Measurements from ENCODE around the gene MALT1. TPM values are rescaled to one million over a fixed set of nuclear protein-coding genes. Genes with fewer than 3 reads are reported as not detected.
A peak's percentile ranks its signal among the peaks of the same experiment; 100 is the strongest.
"Not testable (repeated sequence)": the region's sequence is repeated elsewhere in the genome, so short reads cannot be mapped to it uniquely, and the experiment has no call there.

The MALT1 gene, protein sequence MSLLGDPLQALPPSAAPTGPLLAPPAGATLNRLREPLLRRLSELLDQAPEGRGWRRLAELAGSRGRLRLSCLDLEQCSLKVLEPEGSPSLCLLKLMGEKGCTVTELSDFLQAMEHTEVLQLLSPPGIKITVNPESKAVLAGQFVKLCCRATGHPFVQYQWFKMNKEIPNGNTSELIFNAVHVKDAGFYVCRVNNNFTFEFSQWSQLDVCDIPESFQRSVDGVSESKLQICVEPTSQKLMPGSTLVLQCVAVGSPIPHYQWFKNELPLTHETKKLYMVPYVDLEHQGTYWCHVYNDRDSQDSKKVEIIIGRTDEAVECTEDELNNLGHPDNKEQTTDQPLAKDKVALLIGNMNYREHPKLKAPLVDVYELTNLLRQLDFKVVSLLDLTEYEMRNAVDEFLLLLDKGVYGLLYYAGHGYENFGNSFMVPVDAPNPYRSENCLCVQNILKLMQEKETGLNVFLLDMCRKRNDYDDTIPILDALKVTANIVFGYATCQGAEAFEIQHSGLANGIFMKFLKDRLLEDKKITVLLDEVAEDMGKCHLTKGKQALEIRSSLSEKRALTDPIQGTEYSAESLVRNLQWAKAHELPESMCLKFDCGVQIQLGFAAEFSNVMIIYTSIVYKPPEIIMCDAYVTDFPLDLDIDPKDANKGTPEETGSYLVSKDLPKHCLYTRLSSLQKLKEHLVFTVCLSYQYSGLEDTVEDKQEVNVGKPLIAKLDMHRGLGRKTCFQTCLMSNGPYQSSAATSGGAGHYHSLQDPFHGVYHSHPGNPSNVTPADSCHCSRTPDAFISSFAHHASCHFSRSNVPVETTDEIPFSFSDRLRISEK
- total RNA-seq: 22.2 TPM

DNA sequence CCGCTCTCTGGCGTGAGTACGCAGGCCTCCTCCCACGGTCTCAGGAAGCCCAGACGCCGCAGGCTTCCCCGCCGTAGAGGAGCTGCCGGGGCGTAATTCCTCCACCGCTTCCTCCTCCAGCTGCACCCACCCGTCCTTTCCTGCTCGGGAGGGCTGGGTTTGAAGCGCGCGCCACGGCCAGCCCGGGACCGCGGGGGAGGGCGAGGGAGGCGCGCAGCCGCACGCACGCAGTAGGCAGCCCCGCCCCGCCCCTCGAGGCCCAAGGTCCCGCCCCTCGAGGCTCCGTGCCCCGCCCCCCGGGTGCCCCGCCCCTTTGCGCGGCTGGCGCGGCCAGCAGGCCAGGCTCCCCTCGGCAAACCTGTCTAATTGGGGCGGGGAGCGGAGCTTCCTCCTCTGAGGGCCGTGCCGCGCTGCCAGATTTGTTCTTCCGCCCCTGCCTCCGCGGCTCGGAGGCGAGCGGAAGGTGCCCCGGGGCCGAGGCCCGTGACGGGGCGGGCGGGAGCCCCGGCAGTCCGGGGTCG lies at the start of gene MALT1:
Gene MALT1, plus strand, starts transcription at position 355 of the 521 bp plus-strand sequence. CDS start 179 bp downstream, outside the sequence.
- DNase-seq: peak; percentile 96

DNA sequence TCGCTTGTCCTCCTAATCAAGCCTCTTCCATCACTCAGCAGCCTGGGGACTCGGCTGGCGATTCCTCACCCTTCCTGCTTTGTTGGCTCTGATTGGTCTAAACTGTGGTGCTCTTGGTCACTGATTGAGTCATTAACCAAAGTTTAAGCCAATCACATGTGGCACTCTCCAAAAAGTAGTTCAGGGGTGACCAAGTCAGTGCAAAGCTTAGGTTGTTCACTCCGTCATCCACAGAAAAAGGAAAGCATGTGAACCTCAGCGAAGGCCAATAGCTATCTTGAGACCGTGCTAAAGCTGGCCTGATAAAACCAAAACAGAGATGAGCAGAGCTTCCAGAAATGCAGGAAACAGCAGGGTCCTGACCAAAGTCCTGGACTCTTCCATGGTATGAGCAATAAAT lies 47.3 kb upstream of the MALT1 start:
- DNase-seq: no peak

DNA sequence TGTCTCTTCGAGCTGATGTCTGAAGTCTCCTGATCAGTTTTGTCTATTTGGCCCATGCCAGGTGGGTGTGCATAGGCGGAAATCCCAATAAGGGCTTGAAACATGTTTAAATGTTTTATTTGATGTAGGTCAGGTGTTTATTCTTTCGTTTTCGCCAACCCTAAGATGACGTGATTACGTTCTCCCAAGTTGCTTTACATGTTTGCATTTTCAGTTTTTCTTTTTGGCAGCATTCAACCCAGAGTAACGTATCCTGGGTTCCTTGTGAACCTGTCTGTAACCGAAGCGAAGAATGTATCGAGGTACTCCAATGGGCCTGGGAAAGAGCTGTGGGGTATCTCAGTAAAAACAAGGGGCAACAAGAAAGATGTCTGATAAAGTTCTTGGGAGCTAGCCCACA lies 45.4 kb upstream of the MALT1 start:
- DNase-seq: no peak

DNA sequence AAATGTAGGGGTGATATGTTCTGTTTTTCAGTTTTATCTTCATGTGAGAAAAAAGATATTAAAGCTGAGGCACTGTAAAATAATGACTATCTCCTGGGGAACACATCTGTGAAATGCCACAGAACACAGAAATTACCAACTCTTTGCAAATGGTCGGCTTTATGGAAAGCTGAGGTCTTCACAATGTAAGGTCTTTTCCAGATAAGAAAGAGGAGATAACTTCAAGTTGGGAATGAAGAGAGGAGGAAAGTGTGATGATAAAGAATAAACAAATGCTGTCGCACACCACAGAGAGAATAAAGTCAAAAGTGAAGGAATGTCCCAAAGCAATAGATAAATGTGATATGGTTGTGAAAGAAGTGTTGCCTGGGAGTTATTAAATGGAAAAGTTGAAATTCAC lies 41.2 kb upstream of the MALT1 start:
- no peak for DNase-seq

DNA sequence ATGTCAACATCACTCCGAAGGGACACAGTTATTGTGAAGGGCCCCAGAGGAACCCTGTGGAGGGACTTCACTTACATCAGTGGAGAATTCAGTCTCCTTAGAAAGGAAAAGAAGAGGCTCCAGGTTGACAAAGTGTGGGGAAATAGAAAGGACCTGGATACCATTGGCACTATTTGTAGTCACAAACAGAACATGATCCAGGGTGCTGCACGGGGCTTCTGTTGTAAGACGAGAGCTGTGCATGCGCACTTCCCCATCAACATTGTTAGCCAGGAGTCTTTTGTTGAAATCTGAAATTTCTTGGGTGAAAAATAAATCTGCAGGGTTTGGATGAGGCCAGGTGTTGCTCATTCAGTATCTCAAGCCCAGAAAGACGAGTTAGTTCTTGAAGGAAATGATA lies 40.0 kb upstream of the MALT1 start:
- DNase-seq: peak; percentile 9

DNA sequence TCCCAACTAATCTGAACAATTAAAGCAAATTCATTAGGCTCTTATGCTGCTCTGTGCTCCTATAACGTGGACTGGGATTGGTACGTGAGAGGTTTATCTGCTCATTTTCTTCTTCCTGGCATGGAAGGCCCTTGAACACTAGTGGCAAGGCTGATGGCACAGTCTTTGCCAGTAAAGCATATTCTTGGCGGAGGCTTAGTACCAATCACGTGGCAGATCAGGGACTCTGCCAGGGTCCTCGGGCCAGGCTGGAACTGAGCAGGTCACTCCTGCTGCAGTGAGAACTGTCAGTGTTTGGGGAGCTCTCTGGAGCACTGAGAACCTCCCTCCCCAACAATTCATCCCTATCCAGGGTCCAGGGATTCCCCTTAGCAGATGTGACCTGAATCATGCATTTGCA lies 38.7 kb upstream of the MALT1 start:
- no peak for DNase-seq

DNA sequence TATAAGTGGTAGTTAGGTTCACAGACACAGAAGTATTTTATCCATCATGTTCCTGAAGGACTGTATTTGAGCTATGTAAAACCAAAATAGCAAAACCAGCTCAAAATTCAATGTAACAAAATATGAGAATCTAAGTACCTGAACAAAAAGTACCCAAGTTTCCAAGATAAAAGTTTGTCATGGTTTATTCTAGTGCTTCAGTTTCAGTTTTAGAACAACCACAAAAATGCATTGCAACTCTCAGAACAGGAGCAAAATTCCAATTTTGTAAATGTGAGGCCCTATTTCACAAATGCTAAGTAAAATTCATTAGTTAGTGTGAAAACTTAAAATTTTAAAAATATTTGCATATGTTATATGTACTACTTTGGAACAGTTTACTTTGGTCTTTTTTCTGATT lies 37.4 kb upstream of the MALT1 start:
- no peak for DNase-seq

DNA sequence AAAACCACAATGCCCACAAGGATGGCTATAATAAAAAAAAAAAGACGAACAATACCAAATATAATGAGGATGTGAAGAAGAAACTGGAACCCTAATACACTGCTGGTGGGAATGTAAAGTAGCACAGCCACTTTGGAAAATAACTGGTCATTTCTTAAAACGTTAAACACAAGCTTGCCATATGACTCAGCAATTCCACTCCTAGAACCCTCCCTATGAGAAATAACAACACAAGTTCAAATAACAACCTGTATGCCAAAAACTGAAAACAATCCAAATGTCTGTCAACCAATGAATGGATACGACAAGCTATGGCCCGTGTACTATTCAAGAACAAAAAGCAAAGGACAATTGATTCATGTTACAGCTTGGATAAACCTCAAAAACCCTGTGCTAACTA lies 35.4 kb upstream of the MALT1 start:
- DNase-seq: no peak

DNA sequence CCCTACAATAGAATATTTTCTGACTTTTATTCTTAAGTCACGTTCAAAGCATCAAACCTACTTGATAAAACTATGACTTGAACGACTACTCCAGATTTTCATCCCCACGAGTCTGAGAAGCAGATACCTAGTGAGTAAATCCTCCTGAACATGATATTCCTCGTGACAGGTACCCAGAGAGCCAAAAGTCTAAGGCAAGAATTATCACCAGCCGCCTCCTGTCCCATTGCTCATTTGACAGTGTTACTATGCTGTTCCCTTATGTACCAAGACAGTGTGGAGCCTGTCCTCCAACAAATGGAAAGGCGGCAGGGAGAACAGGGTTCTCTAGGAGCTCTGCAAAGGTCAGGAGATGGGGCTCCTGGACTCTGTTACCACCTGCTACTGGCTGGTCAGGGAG lies 34.1 kb upstream of the MALT1 start:
- no peak for DNase-seq

DNA sequence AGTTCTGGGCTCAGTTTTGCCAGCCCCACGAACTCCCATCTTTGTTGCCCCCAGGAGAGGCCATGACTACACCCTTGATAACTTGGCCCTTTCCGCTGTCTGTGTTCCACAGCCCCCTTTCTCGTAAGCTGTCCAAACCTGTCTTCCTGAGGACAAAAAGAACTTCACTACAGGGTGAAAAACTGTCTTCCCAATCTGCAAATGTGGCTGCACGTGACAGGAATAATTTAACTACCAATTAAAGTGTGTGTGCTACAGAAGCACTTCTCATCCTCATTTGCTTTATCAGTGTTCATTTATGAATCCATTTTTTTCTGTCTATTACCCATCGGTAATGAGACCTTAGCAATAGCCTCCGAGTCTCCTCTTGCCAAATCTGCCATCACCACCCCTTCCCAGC lies 33.3 kb upstream of the MALT1 start:
- no peak for DNase-seq

DNA sequence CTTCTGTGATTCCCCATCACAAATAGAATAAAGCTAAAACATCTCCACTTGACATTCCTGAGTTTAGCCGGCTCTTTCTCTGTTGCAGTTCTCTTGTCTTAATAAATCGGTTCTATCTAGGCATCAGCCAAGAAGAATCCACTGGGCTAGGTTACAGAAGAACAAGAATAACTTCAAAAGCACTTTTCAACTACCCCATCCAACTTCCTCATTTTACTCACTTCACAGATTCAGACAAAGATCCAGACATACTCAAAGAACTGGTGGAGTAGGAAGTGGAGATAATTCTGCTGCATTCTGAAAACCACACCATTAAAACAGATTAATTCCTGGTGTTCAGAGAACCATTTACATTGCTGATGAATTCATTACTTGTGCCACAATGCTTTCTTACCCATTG lies 32.8 kb upstream of the MALT1 start:
- no peak for DNase-seq

DNA sequence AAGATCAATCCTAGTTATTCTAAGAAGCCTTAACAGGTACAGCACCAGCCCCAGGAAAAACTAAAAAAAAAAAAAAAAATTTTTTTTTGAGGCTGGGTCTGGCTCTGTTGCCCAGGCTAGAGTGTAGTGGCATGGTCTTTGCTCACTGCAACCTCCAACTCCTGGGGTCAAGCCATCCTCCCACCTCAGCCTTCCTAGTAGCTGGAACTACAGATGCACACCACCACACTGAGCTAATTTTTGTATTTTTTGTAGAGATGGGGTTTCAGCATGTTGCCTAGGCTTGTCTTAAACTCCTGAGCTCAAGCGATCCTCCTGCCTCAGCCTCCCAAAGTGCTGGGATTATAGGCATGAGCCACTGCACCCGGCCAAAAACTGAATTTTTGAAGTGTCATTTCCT lies 32.0 kb upstream of the MALT1 start:
- no peak for DNase-seq

DNA sequence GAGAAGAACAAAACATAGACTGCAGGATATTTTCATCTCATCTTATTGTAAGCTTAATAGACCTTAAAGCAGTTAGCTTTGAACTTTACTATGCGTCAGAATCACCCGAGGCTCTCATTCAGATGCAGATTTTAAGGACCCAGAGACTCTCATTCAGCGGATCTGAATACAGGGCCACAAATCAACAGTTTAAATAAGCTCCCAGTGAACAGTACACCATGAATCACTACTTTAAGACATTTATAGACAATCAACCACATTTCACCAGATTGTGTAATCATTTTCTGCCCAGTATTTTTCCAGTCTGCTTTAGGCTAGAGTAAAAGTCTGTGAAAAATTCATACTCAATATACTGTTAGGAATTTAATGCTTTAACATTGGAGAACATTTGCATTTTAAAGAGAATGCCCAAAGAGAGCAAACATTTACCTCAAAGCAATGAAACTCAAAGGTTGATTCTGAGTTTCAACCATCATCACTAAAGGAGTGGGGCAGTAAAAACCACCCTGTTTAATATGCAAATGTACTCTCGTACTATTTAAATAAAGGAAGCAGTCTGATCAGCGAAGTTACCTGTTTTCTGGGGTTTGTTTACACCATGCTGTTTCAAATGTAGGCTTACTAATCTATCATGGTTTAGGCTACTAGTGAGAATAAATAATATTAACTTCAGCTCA lies 31.4 kb upstream of the MALT1 start:
- DNase-seq: no peak

DNA sequence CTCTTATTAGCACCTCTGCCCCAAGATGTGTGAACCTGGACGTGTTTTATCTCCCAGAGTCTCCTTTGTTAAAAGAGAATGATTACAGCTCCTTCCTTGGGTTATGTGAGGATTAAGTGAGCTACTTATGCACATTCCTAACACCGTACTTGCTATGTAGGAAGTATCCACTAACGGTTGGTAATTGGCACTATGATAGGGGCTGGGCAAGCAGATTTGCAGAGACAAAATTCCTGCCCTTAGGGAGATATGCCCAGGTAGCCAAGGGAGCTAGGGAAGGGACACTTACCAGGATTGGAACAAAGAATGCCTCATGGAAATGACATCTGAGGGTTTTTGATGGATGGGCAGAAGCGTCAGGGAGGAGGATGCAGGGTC lies 30.8 kb upstream of the MALT1 start:
- no peak for DNase-seq

DNA sequence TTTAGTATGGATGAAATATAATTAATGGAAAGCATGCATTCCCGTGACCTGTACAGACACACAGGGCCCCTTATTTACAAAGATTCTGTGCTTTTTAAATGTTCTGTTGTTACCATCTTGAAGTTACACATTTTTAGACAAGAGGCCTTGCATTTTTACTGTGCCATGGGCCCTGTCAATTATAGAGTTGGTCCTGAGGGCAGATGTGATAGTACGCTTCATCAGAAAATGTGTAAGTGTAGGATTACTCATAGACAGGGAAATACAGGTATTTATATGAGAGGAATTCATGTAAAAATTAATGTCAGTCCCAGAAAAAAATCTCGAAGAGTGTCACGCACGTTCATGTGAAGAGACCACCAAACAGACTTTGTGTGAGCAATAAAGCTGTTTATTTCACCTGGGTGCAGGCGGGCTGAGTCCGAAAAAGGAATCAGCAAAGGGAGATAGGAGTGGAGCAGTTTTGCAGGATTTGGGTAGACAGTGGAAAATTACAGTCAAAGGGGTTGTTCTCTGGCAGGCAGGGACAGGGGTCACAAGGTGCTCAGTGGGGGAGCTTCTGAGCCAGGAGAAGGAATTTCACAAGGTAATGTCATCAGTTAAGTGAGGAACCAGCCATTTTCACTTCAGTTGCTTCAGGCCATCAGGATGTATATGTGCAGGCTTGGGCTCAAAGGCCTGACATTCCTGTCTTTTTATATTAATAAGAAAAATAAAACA lies 30.2 kb upstream of the MALT1 start:
- DNase-seq: no peak

DNA sequence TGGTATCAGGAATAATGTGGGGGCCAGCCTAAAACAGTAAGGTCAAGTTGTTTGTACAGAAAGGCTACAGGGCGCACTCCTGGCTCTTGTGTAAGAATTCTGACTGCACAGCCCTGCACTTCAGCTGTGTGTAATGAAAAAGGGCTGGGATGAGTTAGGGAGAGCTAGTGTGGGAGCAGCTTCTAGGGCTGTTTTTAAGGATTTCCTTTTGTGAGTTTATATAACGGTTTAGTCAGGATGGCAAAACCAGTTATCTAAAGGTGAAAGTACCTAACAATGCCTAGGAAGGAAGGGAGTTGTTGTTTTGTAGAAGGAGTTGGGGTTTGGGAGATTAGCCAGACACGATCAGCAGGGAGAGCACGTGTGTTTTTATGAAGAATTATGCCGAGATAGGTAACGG lies 27.7 kb upstream of the MALT1 start:
- DNase-seq: not testable (repeated sequence)

DNA sequence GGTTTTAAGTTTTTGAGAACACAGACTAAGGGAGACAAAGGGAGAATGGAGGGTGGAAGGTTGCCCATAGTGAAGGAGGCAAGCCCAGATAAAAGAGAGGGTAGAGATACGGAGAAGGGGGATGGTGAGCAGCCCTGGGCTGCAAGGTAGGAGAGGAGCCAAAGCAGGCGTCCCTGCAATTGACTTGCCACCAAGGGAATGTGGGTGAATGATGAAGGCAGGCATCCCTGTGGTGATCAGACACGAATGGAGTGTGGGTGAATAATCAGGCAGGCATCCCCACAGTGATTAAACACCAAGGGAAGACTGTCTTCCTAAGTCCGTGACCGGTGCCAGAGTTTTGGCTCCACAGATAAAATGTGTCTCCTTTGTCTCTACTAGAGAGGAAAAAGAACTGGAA lies 25.9 kb upstream of the MALT1 start:
- DNase-seq: no peak

DNA sequence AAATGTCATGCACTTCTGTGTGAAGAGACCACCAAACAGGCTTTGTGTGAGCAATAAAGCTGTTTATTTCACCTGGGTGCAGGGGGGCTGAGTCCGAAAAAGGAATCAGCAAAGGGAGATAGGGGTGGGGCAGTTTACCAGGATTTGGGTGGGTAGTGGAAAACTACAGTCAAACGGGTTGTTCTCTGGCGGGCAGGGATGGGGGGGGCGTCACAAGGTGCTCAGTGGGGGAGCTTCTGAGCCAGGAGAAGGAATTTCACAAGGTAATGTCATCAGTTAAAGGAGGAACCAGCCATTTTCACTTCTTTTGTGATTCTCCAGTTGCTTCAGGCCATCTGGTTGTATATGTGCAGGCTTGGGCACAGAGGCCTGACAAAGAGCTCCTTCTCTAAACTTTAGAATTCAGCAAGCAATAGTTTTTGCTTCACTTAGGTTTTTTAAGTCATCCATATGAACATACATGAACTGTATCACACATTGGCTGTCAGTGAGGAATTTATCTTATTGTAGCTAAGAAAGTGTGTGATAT lies 24.9 kb upstream of the MALT1 start:
- DNase-seq: no peak

DNA sequence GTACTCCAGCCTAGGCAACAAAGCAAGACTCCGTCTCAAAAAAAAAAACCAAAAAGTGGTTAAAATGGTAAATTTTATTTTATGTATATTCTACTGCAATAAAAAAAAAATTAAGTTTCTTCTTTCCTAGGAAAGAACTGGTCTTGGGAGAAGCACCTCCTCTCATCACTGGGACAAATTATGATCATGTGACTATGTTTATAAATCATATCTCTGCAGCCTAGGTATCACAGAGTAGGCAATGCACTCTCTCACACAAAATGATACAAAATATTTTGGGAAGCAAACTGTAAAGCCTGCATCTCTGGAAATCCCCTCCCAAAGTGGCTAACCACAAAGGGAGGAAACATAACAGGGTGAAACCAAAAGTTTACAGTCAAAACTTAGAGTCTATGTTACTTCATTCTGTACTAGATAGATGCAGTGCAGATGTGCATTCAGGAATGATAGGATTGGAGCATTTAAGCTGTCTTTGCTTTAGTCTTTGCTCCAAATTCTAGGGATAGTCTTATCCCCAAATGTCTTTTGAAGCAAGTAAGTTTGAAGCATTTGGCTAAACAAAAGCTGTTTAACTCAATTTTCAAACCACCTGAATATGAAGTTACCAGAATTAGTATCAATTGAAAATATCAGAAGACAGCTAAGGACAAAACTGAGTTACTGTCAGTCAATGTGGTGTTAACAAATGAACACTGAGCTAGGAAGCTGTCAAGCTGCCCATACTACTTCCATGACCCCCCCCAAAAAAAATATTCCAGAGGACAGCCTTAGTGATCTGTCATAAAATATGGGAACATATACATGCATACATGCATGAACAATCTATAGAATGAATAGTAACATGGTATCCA lies 21.1 kb upstream of the MALT1 start:
- no peak for DNase-seq

DNA sequence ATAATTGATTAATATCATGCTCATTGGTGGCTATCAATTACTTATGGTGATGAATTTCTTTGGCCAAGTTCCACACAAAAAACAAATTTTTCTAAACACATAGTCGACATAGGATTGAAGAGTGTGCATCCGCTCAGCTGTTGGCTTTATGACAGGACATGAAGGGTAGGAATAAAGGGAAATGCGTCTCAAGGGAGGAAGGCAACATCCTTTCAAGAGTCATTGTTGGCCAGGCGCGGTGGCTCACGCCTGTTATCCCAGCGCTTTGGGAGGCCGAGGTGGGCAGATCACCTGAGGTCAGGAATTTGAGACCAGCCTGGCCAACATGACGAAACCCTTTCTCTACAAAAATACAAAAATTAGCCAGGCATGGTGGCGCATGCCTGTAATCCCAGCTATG lies 20.4 kb upstream of the MALT1 start:
- DNase-seq: not testable (repeated sequence)

DNA sequence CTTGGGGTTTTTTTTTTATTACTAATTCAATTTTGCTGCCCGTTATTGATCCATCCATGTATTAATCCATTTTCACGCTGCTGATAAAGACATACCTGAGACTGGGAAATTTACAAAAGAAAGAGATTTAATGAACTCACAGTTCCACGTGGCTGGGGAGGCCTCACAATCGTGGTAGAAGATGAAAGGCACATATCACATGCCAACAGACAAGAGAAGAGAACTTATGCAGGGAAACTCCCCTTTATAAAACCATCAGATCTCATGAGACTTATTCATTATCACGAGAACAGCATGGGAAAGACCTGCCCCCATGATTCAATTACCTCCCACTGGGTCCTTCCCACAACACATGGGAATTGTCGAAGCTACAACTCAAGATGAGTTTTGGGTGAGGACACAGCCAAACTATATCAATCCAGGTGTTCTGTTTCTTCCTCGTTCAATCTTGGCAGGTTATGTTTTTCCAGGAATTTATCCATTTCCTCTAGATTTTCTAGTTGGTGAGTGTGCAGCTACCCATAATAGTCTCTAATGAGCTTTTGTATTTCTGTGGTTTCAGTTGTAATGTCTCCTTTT lies 18.0 kb upstream of the MALT1 start:
- not testable (repeated sequence) for DNase-seq

All from tongue (tissue), 2 donors.